Measurements from ENCODE around the gene TUBGCP5. TPM values are rescaled to one million over a fixed set of nuclear protein-coding genes. Genes with fewer than 3 reads are reported as not detected.

Gene TUBGCP5
- total and polyA plus RNA-seq, 2 donors (not counting 3 experiments of a cell fraction or from before 2014, with no cell fraction given) = 6.7 to 18.6 TPM

DNA sequence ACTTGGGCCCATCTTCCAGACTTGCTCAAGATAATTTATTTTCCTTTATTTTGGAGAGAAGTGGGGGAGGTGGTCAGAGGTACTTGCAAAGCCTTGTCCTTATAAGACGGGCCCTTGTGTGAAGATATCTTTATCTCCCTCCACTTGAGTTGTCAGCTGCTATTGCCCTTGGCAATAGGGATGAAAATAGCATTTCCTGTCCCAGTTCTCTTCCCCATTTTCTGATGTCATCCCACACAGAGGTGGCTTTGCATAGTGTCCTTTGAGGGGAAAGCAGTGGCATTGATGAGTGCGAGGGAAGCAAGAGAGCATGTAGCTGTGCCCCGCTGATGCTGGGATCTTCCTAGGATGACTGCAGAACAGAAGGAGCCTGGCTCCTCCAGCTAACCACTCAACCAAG lies 41.9 kb upstream of the TUBGCP5 start:
- Histone ChIP-seq H2AFZ (ENCODE audit: low read depth, low read length) (no peak overlapping the region), H3K79me2 (ENCODE audit: control insufficient read depth, insufficient read depth, low read length) (no peaks in the 10 kb centered on the region), H3K4me2 (ENCODE audit: insufficient read depth, low read length) (no peak overlapping the region), H4K20me1 (replicated peaks; ENCODE audit: control insufficient read depth, extremely low read depth, insufficient read depth, low read length) (no peaks in the 10 kb centered on the region), H3K9me1 (replicated peaks; ENCODE audit: control insufficient read depth, extremely low read depth, insufficient read depth, low read length) (no peaks in the 10 kb centered on the region), H3K36me3 (ENCODE audit: control insufficient read depth in 2 of 2, extremely low read depth in 1 of 2, insufficient read depth in 2 of 2, low read length in 2 of 2) (no peaks in the 10 kb centered on the region), H3K27me3 (ENCODE audit: control insufficient read depth in 2 of 2, insufficient read depth in 2 of 2, low read length in 2 of 2) (no peaks in the 10 kb centered on the region), H3K4me3 (replicated peaks in 1 of 3; ENCODE audit: insufficient read depth in 1 of 3, low read depth in 1 of 3, low read length in 3 of 3) (no peak overlapping the region), H3K9ac (replicated peaks; ENCODE audit: extremely low read depth, insufficient read depth, low read length) (no peak overlapping the region), H3K27ac (ENCODE audit: insufficient read depth, low read depth, low read length) (no peak overlapping the region), H3K4me1 (ENCODE audit: control insufficient read depth, extremely low read depth, insufficient read depth, low read length) (no peaks in the 10 kb centered on the region), H3K9me3 (replicated peaks; ENCODE audit: control insufficient read depth, insufficient read depth, low read length) (no peaks in the 10 kb centered on the region)
- dilution Hi-C loops (cut with MboI; ENCODE audit: extremely low pct_ligation_motif_present, low sequenced_read_pairs) (no loop called here), intact Hi-C loops (cut with micrococcal nuclease) (no loop called here)
- no TSS peak for BruUV-seq (replicated peaks)
- no peak for DNase-seq (ENCODE audit: low read depth, low spot score)
- TF ChIP-seq FOS (IDR thresholded peaks at IDR 0.05; ENCODE audit: borderline replicate concordance, insufficient read depth, low read length) (no peak), JUN (IDR thresholded peaks at IDR 0.05; ENCODE audit: borderline replicate concordance, insufficient read depth, insufficient read length, low read depth) (no peak), CTCF (IDR thresholded peaks at IDR 0.05; ENCODE audit: extremely low read depth in 1 of 2, insufficient read depth in 1 of 2, low read depth in 1 of 2, low read length in 2 of 2) (no peak)
- TF ChIP-seq, protein P1, sequence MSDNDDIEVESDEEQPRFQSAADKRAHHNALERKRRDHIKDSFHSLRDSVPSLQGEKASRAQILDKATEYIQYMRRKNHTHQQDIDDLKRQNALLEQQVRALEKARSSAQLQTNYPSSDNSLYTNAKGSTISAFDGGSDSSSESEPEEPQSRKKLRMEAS (IDR thresholded peaks at IDR 0.05; ENCODE audit: insufficient read depth, insufficient read length) = no peak
- POLR2A ChIA-PET = no interaction called here
- CTCF ChIA-PET = interaction anchor here (0.7 kb wide), 1 partner anchor 42 kb away, joined by 3 read pairs; the partner anchor contains the start of gene TUBGCP5
- FAIRE-seq = no peak

GRCh38 chr15:23079766-23080165 lies 40.4 kb upstream of the TUBGCP5 start:
- H3K27ac ChIP-seq (ENCODE audit: insufficient read depth, low read depth, low read length) = no peak overlapping the region
- FAIRE-seq (no peak), DNase-seq (ENCODE audit: low read depth, low spot score) (no peak)
- no peaks in the 10 kb centered on the region for H3K9me3 ChIP-seq (replicated peaks; ENCODE audit: control insufficient read depth, insufficient read depth, low read length)
- no peaks in the 10 kb centered on the region for H3K79me2 ChIP-seq (ENCODE audit: control insufficient read depth, insufficient read depth, low read length)
- H3K4me3 ChIP-seq (replicated peaks in 1 of 3; ENCODE audit: insufficient read depth in 1 of 3, low read depth in 1 of 3, low read length in 3 of 3) = no peak overlapping the region
- no peaks in the 10 kb centered on the region for H4K20me1 ChIP-seq (replicated peaks; ENCODE audit: control insufficient read depth, extremely low read depth, insufficient read depth, low read length)
- no peak overlapping the region for H3K4me2 ChIP-seq (ENCODE audit: insufficient read depth, low read length)
- no peak overlapping the region for H3K9ac ChIP-seq (replicated peaks; ENCODE audit: extremely low read depth, insufficient read depth, low read length)
- intact Hi-C loops (cut with micrococcal nuclease) = no loop called here
- dilution Hi-C loops (cut with MboI; ENCODE audit: extremely low pct_ligation_motif_present, low sequenced_read_pairs) = no loop called here
- H2AFZ ChIP-seq (ENCODE audit: low read depth, low read length) = no peak overlapping the region
- TF ChIP-seq, protein P1 (IDR thresholded peaks at IDR 0.05; ENCODE audit: insufficient read depth, insufficient read length) = no peak
- CTCF ChIA-PET = no interaction called here
- no peaks in the 10 kb centered on the region for H3K4me1 ChIP-seq (ENCODE audit: control insufficient read depth, extremely low read depth, insufficient read depth, low read length)
- H3K9me1 ChIP-seq (replicated peaks; ENCODE audit: control insufficient read depth, extremely low read depth, insufficient read depth, low read length) = no peaks in the 10 kb centered on the region
- POLR2A ChIA-PET = no interaction called here
- no peaks in the 10 kb centered on the region for H3K27me3 ChIP-seq (ENCODE audit: control insufficient read depth in 2 of 2, insufficient read depth in 2 of 2, low read length in 2 of 2)
- no peaks in the 10 kb centered on the region for H3K36me3 ChIP-seq (ENCODE audit: control insufficient read depth in 2 of 2, extremely low read depth in 1 of 2, insufficient read depth in 2 of 2, low read length in 2 of 2)
- BruUV-seq (replicated peaks) = no TSS peak
